ENCODE data around the gene LIN7B. TPM values are rescaled to one million over a fixed set of nuclear protein-coding genes. Genes with fewer than 3 reads are reported as not detected.

Gene LIN7B, protein sequence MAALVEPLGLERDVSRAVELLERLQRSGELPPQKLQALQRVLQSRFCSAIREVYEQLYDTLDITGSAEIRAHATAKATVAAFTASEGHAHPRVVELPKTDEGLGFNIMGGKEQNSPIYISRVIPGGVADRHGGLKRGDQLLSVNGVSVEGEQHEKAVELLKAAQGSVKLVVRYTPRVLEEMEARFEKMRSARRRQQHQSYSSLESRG
- 20.8 and 21.1 TPM in 2 replicates for polyA plus RNA-seq (2012; rRNA removed)
- 11.8 and 13.5 TPM in 2 replicates for polyA plus RNA-seq (2012; cell fraction: cytosol; rRNA removed)
- polyA plus RNA-seq (2012; cell fraction: nucleus; rRNA removed) = 27.5 and 27.8 TPM in 2 replicates

DNA sequence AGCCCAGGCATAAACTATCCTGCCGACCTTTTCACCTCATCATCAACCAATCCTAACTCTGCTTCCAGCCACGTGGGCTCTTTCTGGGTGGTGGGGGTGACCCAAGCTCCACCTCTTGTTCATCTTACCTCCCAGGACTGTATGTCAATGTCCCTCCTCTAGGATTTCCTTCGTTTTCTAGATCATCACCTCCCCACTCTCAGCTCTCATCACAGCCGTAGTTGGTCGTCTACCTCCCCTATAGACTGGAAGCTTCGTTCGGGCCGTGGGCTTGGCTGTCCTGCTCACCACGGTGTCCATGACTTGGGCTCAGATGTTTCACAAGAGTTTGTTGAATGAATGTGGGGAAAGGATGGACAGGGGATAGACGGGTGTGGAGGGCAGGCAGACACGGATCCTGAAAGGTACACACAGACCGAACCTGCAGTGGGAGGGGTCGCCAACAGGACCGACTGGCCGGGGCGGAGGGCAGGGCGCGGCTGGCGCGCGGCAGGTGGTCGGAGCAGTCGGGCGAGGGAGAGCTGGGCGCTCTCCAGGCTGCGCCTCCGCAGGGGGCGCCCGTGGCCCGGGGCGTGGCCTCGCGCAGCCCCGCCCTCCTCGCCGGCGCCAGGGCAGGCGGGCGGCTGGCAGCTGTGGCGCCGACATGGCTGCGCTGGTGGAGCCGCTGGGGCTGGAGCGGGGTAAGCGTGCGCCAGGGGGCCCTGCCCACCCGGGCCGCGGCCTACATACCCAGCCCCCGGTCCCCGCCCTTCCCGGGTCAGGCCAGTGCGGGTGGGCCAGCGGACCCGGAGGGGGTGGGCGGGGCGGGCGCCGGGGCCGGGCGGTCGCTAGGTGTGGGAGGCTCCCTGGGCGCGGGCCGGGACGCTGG lies at the start of gene LIN7B:
Gene LIN7B (plus strand): TSS at position 609 of the 868 bp plus-strand sequence. CDS start 35 bp downstream, at position 644.
- 2% methylated on average over 13 of the region's 66 CpGs for WGBS (ENCODE audit: low lambda C conversion rate)
- peaks cover 46% of the 10 kb centered on the region for H3F3A ChIP-seq (replicated peaks; ENCODE audit: insufficient read depth)
- H4K20me1 ChIP-seq (ENCODE audit: insufficient read depth) = peaks cover 15% of the 10 kb centered on the region; the same call in 1 of the 2 replicates
- H2AFZ ChIP-seq (ENCODE audit: low read depth) = peak within 1 kb of the TSS; percentile 63; the same call in 1 of the 2 replicates
- peak within 1 kb of the TSS; percentile 47 to 72 for H3K27ac ChIP-seq (ENCODE audit: low read depth in 2 of 2, low read length in 1 of 2)
- H3K4me1 ChIP-seq (ENCODE audit: control insufficient read depth in 1 of 2, insufficient read depth in 2 of 2, low read depth in 1 of 2, low read length in 1 of 2) = peaks cover 18 to 23% of the 10 kb centered on the region in 2 experiments; a peak in 2 of 4 replicates
- POLR2A ChIA-PET = interaction anchor here (0.8 to 1.9 kb wide), 5 partner anchors 9 to 85 kb away, joined by 3 to 10 read pairs (median 3); no protein-coding TSS in a partner anchor
- peak; percentile 97 for DNase-seq
- peak within 1 kb of the TSS; percentile 93 for H3K4me2 ChIP-seq
- H3K9me2 ChIP-seq = no peaks in the 10 kb centered on the region
- no peaks in the 10 kb centered on the region; the same call in 1 of the 2 replicates for H3K79me2 ChIP-seq (ENCODE audit: insufficient read depth)
- H3K9ac ChIP-seq = peak within 1 kb of the TSS; percentile 70
- peak within 1 kb of the TSS; percentile 66 to 78 for H3K4me3 ChIP-seq (ENCODE audit: low read depth in 2 of 2, low read length in 1 of 2)
- peaks cover 7 to 11% of the 10 kb centered on the region in 2 experiments for H3K36me3 ChIP-seq (replicated peaks in 1 of 2; ENCODE audit: control insufficient read depth in 1 of 2, insufficient read depth in 2 of 2, low read length in 1 of 2)
- CTCF ChIA-PET = interaction anchor here (0.6 to 6.2 kb wide), 21 partner anchors 8 to 121 kb away, joined by 3 to 86 read pairs (median 4); partner anchors contain the start of genes GYS1 and RUVBL2
- H3K9me3 ChIP-seq = no peaks in the 10 kb centered on the region
- no peaks in the 10 kb centered on the region for H3K27me3 ChIP-seq (ENCODE audit: insufficient read depth)
- no peak for TF ChIP-seq TAF1 (IDR thresholded peaks at IDR 0.05; ENCODE audit: borderline replicate concordance, low read depth, low read length)
- TF ChIP-seq, protein P1, sequence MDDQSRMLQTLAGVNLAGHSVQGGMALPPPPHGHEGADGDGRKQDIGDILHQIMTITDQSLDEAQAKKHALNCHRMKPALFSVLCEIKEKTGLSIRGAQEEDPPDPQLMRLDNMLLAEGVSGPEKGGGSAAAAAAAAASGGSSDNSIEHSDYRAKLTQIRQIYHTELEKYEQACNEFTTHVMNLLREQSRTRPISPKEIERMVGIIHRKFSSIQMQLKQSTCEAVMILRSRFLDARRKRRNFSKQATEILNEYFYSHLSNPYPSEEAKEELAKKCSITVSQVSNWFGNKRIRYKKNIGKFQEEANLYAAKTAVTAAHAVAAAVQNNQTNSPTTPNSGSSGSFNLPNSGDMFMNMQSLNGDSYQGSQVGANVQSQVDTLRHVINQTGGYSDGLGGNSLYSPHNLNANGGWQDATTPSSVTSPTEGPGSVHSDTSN (IDR thresholded peaks at IDR 0.05) = no peak
- TF ChIP-seq ELF1 (IDR thresholded peaks at IDR 0.05) = no peak
- no peak for TF ChIP-seq FOXJ3 (CRISPR knock-in tag; IDR thresholded peaks at IDR 0.05)
- TF ChIP-seq CHD2 (IDR thresholded peaks at IDR 0.05; ENCODE audit: low read length, partially characterized antibody) = peak; percentile 30
- no peak for TF ChIP-seq FOXM1 (IDR thresholded peaks at IDR 0.05; ENCODE audit: low read depth)
- peak; percentile 84; the same call in 1 of the 2 replicates for TF ChIP-seq USF1 (IDR thresholded peaks at IDR 0.05; ENCODE audit: borderline replicate concordance, low read depth)
- TF ChIP-seq RXRA (IDR thresholded peaks at IDR 0.05; ENCODE audit: borderline replicate concordance, low read depth) = no peak
- TF ChIP-seq NFIC (IDR thresholded peaks at IDR 0.05; ENCODE audit: borderline replicate concordance) = no peak
- TF ChIP-seq IRF3 (IDR thresholded peaks at IDR 0.05; ENCODE audit: low read depth, low read length) = no peak
- no peak for TF ChIP-seq RAD21 (IDR thresholded peaks at IDR 0.05; ENCODE audit: low read length)
- no peak for TF ChIP-seq FOSL2 (IDR thresholded peaks at IDR 0.05; ENCODE audit: borderline replicate concordance, low read depth)
- TF ChIP-seq, protein P2, sequence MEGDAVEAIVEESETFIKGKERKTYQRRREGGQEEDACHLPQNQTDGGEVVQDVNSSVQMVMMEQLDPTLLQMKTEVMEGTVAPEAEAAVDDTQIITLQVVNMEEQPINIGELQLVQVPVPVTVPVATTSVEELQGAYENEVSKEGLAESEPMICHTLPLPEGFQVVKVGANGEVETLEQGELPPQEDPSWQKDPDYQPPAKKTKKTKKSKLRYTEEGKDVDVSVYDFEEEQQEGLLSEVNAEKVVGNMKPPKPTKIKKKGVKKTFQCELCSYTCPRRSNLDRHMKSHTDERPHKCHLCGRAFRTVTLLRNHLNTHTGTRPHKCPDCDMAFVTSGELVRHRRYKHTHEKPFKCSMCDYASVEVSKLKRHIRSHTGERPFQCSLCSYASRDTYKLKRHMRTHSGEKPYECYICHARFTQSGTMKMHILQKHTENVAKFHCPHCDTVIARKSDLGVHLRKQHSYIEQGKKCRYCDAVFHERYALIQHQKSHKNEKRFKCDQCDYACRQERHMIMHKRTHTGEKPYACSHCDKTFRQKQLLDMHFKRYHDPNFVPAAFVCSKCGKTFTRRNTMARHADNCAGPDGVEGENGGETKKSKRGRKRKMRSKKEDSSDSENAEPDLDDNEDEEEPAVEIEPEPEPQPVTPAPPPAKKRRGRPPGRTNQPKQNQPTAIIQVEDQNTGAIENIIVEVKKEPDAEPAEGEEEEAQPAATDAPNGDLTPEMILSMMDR (IDR thresholded peaks at IDR 0.05) = peak; percentile 50
- TF ChIP-seq SIN3A (IDR thresholded peaks at IDR 0.05; ENCODE audit: borderline replicate concordance, low read depth, low read length) = no peak
- peak; percentile 34; the same call in 1 of the 2 replicates for TF ChIP-seq MXI1 (IDR thresholded peaks at IDR 0.05; ENCODE audit: low read depth, low read length)
- no peak for TF ChIP-seq TEAD4 (IDR thresholded peaks at IDR 0.05; ENCODE audit: borderline replicate concordance, insufficient read depth)
- TF ChIP-seq POLR2AphosphoS5 (IDR thresholded peaks at IDR 0.05; ENCODE audit: low read depth, low read length) = no peak
- no peak for TF ChIP-seq GATA2 (CRISPR knock-in tag; IDR thresholded peaks at IDR 0.05)
- TF ChIP-seq TCF12 (IDR thresholded peaks at IDR 0.05) = no peak
- TF ChIP-seq GABPA (IDR thresholded peaks at IDR 0.05; ENCODE audit: low read depth) = no peak
- TF ChIP-seq JUND (IDR thresholded peaks at IDR 0.05) = no peak
- TF ChIP-seq RCOR1 (IDR thresholded peaks at IDR 0.05; ENCODE audit: low read length) = 0 out of 2 replicates have a peak, but pooled peaks have one; percentile 15
- no peak for TF ChIP-seq ZBTB33 (IDR thresholded peaks at IDR 0.05; ENCODE audit: borderline replicate concordance, low read depth)
- TF ChIP-seq YY1 (IDR thresholded peaks at IDR 0.05; ENCODE audit: low read depth) = no peak
- no peak for TF ChIP-seq MEF2A (IDR thresholded peaks at IDR 0.05; ENCODE audit: borderline replicate concordance, low read depth)
